ENCODE measurements around the gene ATG7.

ATG7 gene

DNA sequence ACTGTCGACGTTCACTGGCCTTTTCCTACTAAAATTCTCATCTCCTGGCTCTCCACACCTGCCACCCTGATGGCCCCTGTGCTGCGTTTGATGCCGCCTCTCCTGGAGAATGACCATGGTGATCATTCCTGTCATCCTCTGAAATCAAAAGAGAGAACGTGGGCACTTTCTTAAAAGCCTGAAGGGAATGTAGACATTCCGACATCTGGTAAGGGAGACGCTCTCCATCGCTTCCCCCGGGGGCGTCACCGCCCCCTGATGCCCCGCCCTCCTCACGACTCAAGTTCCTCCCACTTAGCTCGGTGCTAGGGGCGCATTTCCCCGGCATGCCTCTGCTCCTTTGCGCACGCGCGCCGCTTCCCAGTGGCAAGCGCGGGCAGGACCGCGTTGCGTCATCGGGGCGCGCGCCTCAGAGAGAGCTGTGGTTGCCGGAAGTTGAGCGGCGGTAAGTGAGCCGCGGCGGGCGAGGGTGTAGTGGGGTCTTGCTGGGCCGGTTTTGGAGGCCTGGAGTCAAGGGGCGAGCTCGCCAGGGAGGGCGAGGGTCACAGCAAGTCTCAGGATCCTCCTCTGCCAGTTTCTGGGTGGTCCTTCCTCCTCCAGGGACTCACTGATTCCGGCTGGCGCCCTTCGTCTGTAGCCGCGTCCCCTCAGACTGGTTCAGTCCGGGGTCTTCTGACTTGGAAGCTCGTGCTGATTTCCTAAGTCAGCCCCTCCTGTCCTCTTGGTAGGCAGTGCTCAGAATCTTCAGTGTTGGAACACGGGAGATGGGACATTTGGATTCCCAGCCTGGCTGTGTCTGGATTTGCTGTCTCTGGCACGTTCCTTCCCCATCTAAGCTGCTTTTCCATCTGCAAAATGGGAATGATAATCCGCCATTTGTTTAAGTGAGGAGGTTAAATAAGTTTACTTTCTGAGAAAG lies at the start of gene ATG7:
Gene ATG7, plus strand, starts transcription at position 412 of the 919 bp plus-strand sequence. CDS start 26,299 bp downstream, outside the sequence.
- peaks cover 0 to 3% of the 10 kb centered on the region in 2 donors for H3K36me3 ChIP-seq (ENCODE audit: control insufficient read depth in 2 of 2, insufficient read depth in 2 of 2, low read length in 2 of 2)
- peak within 1 kb of the TSS; percentile 91 to 94 for H3K9ac ChIP-seq (ENCODE audit: low read depth in 1 of 2, low read length in 2 of 2)
- peak within 1 kb of the TSS; percentile 74 to 88 for H3K27ac ChIP-seq (ENCODE audit: low read depth in 2 of 2, low read length in 2 of 2)
- H3K9me3 ChIP-seq (ENCODE audit: control insufficient read depth in 2 of 2, low read length in 2 of 2), result no peaks in the 10 kb centered on the region
- H3K4me1 ChIP-seq (ENCODE audit: control insufficient read depth in 2 of 2, insufficient read depth in 2 of 2, low read length in 2 of 2), result peaks cover 6 to 12% of the 10 kb centered on the region in 2 donors
- H3K27me3 ChIP-seq (ENCODE audit: control insufficient read depth in 2 of 2, insufficient read depth in 2 of 2, low read length in 2 of 2), result no peaks in the 10 kb centered on the region
- peak within 1 kb of the TSS; percentile 96 to 100 for H3K4me3 ChIP-seq (ENCODE audit: low read length in 2 of 2)

DNA sequence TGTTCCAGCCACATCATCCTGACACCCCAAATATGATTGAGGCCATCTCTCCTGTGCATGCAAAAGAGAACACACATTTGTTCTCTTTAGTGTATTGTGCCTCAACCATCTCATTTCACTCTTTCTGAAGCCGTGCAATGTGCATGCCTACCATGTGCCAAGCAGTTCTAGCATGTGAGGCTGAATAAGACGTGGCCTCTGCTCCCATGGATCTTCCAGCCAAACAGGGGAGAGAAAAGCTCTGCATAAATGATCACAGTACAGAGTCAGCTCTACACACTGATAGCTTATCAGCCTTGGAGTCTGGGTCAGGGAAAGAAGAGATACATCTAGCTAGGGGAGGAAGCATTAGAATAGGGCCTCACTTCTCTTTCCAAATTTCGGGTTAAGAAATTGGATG lies 48.2 kb upstream of the ATG7 start:
- no peak overlapping the region for H3K27ac ChIP-seq (ENCODE audit: low read depth in 2 of 2, low read length in 2 of 2)
- H3K9me3 ChIP-seq (ENCODE audit: control insufficient read depth in 2 of 2, low read length in 2 of 2), result no peaks in the 10 kb centered on the region
- H3K9ac ChIP-seq (ENCODE audit: low read depth in 1 of 2, low read length in 2 of 2), result no peak overlapping the region
- no peak overlapping the region for H3K4me3 ChIP-seq (ENCODE audit: low read length in 2 of 2)
- H3K36me3 ChIP-seq (ENCODE audit: control insufficient read depth in 2 of 2, insufficient read depth in 2 of 2, low read length in 2 of 2), result no peaks in the 10 kb centered on the region
- H3K27me3 ChIP-seq (ENCODE audit: control insufficient read depth in 2 of 2, insufficient read depth in 2 of 2, low read length in 2 of 2), result no peaks in the 10 kb centered on the region
- peaks cover 5 to 26% of the 10 kb centered on the region in 2 donors for H3K4me1 ChIP-seq (ENCODE audit: control insufficient read depth in 2 of 2, insufficient read depth in 2 of 2, low read length in 2 of 2)

DNA sequence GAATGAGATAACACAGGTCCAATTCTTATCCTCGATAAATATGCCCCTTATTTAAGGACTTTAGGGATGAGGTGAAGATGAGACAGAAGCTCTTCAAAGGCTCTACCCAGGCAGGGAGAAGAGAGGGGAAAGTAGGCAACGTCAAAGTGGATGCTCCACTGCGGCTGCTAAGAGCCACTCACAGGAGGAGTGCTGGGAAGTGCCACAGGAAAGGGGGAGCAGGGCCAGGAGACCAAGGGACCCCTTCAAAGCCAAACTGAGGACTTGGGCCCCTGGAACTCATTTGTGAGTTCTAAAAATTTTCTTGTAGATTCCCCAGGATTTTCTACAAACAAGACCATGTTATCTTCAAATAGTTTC lies 47.3 kb upstream of the ATG7 start:
- peak overlapping the region; percentile 92 to 96 for H3K27ac ChIP-seq (ENCODE audit: low read depth in 2 of 2, low read length in 2 of 2)
- no peaks in the 10 kb centered on the region for H3K36me3 ChIP-seq (ENCODE audit: control insufficient read depth in 2 of 2, insufficient read depth in 2 of 2, low read length in 2 of 2)
- H3K4me3 ChIP-seq (ENCODE audit: low read length in 2 of 2), result peak overlapping the region; percentile 82 to 92
- H3K27me3 ChIP-seq (ENCODE audit: control insufficient read depth in 2 of 2, insufficient read depth in 2 of 2, low read length in 2 of 2), result no peaks in the 10 kb centered on the region
- peak overlapping the region; percentile 73 to 87 for H3K9ac ChIP-seq (ENCODE audit: low read depth in 1 of 2, low read length in 2 of 2)
- H3K9me3 ChIP-seq (ENCODE audit: control insufficient read depth in 2 of 2, low read length in 2 of 2), result no peaks in the 10 kb centered on the region
- peaks cover 5 to 26% of the 10 kb centered on the region in 2 donors for H3K4me1 ChIP-seq (ENCODE audit: control insufficient read depth in 2 of 2, insufficient read depth in 2 of 2, low read length in 2 of 2)

GRCh38 chr3:11226042-11226370 lies 46.2 kb upstream of the ATG7 start:
- peaks cover 5 to 26% of the 10 kb centered on the region in 2 donors for H3K4me1 ChIP-seq (ENCODE audit: control insufficient read depth in 2 of 2, insufficient read depth in 2 of 2, low read length in 2 of 2)
- peak overlapping the region; percentile 82 to 92 for H3K4me3 ChIP-seq (ENCODE audit: low read length in 2 of 2)
- H3K36me3 ChIP-seq (ENCODE audit: control insufficient read depth in 2 of 2, insufficient read depth in 2 of 2, low read length in 2 of 2), result no peaks in the 10 kb centered on the region
- no peaks in the 10 kb centered on the region for H3K27me3 ChIP-seq (ENCODE audit: control insufficient read depth in 2 of 2, insufficient read depth in 2 of 2, low read length in 2 of 2)
- peak overlapping the region; percentile 73 to 87 for H3K9ac ChIP-seq (ENCODE audit: low read depth in 1 of 2, low read length in 2 of 2)
- H3K27ac ChIP-seq (ENCODE audit: low read depth in 2 of 2, low read length in 2 of 2), result peak overlapping the region; percentile 92 to 96
- no peaks in the 10 kb centered on the region for H3K9me3 ChIP-seq (ENCODE audit: control insufficient read depth in 2 of 2, low read length in 2 of 2)

DNA sequence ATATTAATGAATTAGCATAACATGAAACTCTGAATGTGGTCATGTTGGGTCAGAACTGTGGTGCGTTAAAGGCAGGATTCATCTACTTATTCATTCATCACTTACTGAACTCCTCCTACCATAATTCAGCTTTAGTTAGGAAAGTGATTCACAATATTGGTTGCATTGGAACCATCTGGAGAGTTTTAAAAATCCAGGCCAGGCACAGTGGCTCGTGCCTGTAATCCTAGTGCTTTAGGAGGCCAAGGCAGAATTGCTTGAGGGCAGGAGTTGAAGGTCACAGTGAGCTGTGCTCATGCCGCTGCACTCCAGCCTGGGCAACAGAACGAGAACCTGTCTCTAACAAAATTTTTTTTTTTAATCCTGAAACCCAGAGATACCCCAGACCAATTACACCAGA lies 44.2 kb upstream of the ATG7 start:
- Histone ChIP-seq H3K4me1 (ENCODE audit: control insufficient read depth in 2 of 2, insufficient read depth in 2 of 2, low read length in 2 of 2) (peaks cover 5 to 26% of the 10 kb centered on the region in 2 donors), H3K9me3 (ENCODE audit: control insufficient read depth in 2 of 2, low read length in 2 of 2) (no peaks in the 10 kb centered on the region), H3K9ac (ENCODE audit: low read depth in 1 of 2, low read length in 2 of 2) (no peak overlapping the region), H3K36me3 (ENCODE audit: control insufficient read depth in 2 of 2, insufficient read depth in 2 of 2, low read length in 2 of 2) (no peaks in the 10 kb centered on the region), H3K27me3 (ENCODE audit: control insufficient read depth in 2 of 2, insufficient read depth in 2 of 2, low read length in 2 of 2) (no peaks in the 10 kb centered on the region), H3K27ac (ENCODE audit: low read depth in 2 of 2, low read length in 2 of 2) (no peak overlapping the region), H3K4me3 (ENCODE audit: low read length in 2 of 2) (no peak overlapping the region)

DNA sequence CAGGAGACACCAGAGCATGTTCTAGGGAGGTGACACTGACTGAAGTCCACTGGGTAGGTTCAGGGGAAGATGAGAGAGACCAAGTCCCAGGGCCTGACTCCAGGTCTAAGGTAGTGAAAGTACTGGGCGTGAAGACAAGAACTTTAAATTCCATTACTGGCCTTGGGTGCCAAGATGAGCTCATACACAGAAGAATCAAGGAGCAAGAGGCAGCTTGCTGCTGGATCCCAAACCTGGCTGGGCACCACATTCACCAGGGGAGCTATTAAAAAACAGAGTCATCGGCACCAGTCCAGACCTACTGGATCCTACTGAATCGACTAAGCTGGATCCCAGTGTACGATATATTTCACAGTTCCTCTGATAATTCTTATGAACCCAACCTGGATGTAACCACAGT lies 42.1 kb upstream of the ATG7 start:
- Histone ChIP-seq H3K4me1 (ENCODE audit: control insufficient read depth in 2 of 2, insufficient read depth in 2 of 2, low read length in 2 of 2) (peaks cover 2 to 14% of the 10 kb centered on the region in 2 donors), H3K27ac (ENCODE audit: low read depth in 2 of 2, low read length in 2 of 2) (no peak overlapping the region), H3K9ac (ENCODE audit: low read depth in 1 of 2, low read length in 2 of 2) (no peak overlapping the region), H3K4me3 (ENCODE audit: low read length in 2 of 2) (no peak overlapping the region), H3K27me3 (ENCODE audit: control insufficient read depth in 2 of 2, insufficient read depth in 2 of 2, low read length in 2 of 2) (no peaks in the 10 kb centered on the region), H3K36me3 (ENCODE audit: control insufficient read depth in 2 of 2, insufficient read depth in 2 of 2, low read length in 2 of 2) (peaks cover 3% of the 10 kb centered on the region in 2 donors), H3K9me3 (ENCODE audit: control insufficient read depth in 2 of 2, low read length in 2 of 2) (no peaks in the 10 kb centered on the region)

DNA sequence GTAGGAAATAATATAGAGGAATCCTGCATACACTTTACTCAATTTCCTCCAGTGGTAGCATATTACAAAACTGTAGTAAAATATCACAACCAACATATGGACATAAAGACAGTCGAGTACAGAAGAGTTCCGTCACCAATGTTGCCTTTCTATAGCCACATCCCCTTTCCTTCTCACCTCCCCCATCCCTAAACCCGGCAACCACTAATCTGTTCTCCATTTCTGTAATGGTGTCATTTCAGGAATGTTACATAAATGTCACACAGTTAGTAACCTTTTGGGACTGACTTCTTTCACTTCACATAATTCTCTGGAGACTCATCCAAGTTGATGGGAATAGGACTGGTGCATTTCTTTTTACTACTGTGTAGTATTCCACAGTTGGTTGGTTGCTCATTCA lies 41.4 kb upstream of the ATG7 start:
- no peaks in the 10 kb centered on the region for H3K9me3 ChIP-seq (ENCODE audit: control insufficient read depth in 2 of 2, low read length in 2 of 2)
- no peak overlapping the region for H3K9ac ChIP-seq (ENCODE audit: low read depth in 1 of 2, low read length in 2 of 2)
- H3K4me3 ChIP-seq (ENCODE audit: low read length in 2 of 2), result no peak overlapping the region
- no peaks in the 10 kb centered on the region for H3K27me3 ChIP-seq (ENCODE audit: control insufficient read depth in 2 of 2, insufficient read depth in 2 of 2, low read length in 2 of 2)
- H3K36me3 ChIP-seq (ENCODE audit: control insufficient read depth in 2 of 2, insufficient read depth in 2 of 2, low read length in 2 of 2), result peaks cover 3 to 6% of the 10 kb centered on the region in 2 donors
- no peak overlapping the region for H3K27ac ChIP-seq (ENCODE audit: low read depth in 2 of 2, low read length in 2 of 2)
- peaks cover 2 to 14% of the 10 kb centered on the region in 2 donors for H3K4me1 ChIP-seq (ENCODE audit: control insufficient read depth in 2 of 2, insufficient read depth in 2 of 2, low read length in 2 of 2)

- Histone ChIP-seq H3K4me1 (ENCODE audit: control insufficient read depth in 2 of 2, insufficient read depth in 2 of 2, low read length in 2 of 2) (no peaks in the 10 kb centered on the region), H3K27me3 (ENCODE audit: control insufficient read depth in 2 of 2, insufficient read depth in 2 of 2, low read length in 2 of 2) (no peaks in the 10 kb centered on the region), H3K4me3 (ENCODE audit: low read length in 2 of 2) (no peak overlapping the region), H3K9me3 (ENCODE audit: control insufficient read depth in 2 of 2, low read length in 2 of 2) (no peaks in the 10 kb centered on the region), H3K27ac (ENCODE audit: low read depth in 2 of 2, low read length in 2 of 2) (no peak overlapping the region), H3K36me3 (ENCODE audit: control insufficient read depth in 2 of 2, insufficient read depth in 2 of 2, low read length in 2 of 2) (peaks cover 3 to 6% of the 10 kb centered on the region in 2 donors), H3K9ac (ENCODE audit: low read depth in 1 of 2, low read length in 2 of 2) (no peak overlapping the region)
Measured at GRCh38 chr3:11235385-11235784, 36.8 kb upstream of the ATG7 start.

GRCh38 chr3:11236588-11237461 lies 35.4 kb upstream of the ATG7 start:
- Histone ChIP-seq H3K9ac (ENCODE audit: low read depth in 1 of 2, low read length in 2 of 2) (no peak overlapping the region), H3K4me3 (ENCODE audit: low read length in 2 of 2) (no peak overlapping the region), H3K27ac (ENCODE audit: low read depth in 2 of 2, low read length in 2 of 2) (no peak overlapping the region), H3K4me1 (ENCODE audit: control insufficient read depth in 2 of 2, insufficient read depth in 2 of 2, low read length in 2 of 2) (no peaks in the 10 kb centered on the region), H3K36me3 (ENCODE audit: control insufficient read depth in 2 of 2, insufficient read depth in 2 of 2, low read length in 2 of 2) (peaks cover 3 to 6% of the 10 kb centered on the region in 2 donors), H3K9me3 (ENCODE audit: control insufficient read depth in 2 of 2, low read length in 2 of 2) (no peaks in the 10 kb centered on the region), H3K27me3 (ENCODE audit: control insufficient read depth in 2 of 2, insufficient read depth in 2 of 2, low read length in 2 of 2) (no peaks in the 10 kb centered on the region)

DNA sequence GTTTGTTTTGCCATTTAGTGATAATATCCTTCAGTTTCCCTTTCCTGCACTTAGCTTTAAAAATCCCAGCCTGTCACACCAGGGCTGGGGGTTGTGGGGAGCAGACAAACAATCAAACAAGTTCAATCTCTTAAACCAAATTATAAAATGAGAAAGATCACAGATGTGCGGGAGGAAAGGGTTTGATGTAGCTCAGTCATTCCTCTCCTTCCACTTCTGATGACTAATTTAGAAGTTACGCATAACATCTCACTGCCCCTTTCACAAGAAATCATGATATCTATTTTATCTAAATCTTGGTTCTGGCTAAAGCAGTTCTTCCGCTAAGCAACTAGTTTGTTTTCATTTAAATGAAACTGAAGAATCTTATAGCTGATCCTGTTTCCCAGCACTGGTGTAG lies 34.1 kb upstream of the ATG7 start:
- Histone ChIP-seq H3K4me1 (ENCODE audit: control insufficient read depth in 2 of 2, insufficient read depth in 2 of 2, low read length in 2 of 2) (no peaks in the 10 kb centered on the region), H3K9ac (ENCODE audit: low read depth in 1 of 2, low read length in 2 of 2) (no peak overlapping the region), H3K36me3 (ENCODE audit: control insufficient read depth in 2 of 2, insufficient read depth in 2 of 2, low read length in 2 of 2) (peaks cover 3 to 6% of the 10 kb centered on the region in 2 donors), H3K27me3 (ENCODE audit: control insufficient read depth in 2 of 2, insufficient read depth in 2 of 2, low read length in 2 of 2) (no peaks in the 10 kb centered on the region), H3K9me3 (ENCODE audit: control insufficient read depth in 2 of 2, low read length in 2 of 2) (no peaks in the 10 kb centered on the region), H3K4me3 (ENCODE audit: low read length in 2 of 2) (no peak overlapping the region), H3K27ac (ENCODE audit: low read depth in 2 of 2, low read length in 2 of 2) (no peak overlapping the region)

All from mucosa of rectum (tissue), 2 donors.